NCI-H345 treated with DMSO at 0.1 percent for 48 hours (cell line): ENCODE measurements around the gene C12orf42.

ENCODE experiments used
- DNase-seq: peaks from one replicate; lab custom pipeline; 2025; ENCODE audit not compliant: unreplicated experiment; lab: John Stamatoyannopoulos, UW

C12orf42 gene

DNA sequence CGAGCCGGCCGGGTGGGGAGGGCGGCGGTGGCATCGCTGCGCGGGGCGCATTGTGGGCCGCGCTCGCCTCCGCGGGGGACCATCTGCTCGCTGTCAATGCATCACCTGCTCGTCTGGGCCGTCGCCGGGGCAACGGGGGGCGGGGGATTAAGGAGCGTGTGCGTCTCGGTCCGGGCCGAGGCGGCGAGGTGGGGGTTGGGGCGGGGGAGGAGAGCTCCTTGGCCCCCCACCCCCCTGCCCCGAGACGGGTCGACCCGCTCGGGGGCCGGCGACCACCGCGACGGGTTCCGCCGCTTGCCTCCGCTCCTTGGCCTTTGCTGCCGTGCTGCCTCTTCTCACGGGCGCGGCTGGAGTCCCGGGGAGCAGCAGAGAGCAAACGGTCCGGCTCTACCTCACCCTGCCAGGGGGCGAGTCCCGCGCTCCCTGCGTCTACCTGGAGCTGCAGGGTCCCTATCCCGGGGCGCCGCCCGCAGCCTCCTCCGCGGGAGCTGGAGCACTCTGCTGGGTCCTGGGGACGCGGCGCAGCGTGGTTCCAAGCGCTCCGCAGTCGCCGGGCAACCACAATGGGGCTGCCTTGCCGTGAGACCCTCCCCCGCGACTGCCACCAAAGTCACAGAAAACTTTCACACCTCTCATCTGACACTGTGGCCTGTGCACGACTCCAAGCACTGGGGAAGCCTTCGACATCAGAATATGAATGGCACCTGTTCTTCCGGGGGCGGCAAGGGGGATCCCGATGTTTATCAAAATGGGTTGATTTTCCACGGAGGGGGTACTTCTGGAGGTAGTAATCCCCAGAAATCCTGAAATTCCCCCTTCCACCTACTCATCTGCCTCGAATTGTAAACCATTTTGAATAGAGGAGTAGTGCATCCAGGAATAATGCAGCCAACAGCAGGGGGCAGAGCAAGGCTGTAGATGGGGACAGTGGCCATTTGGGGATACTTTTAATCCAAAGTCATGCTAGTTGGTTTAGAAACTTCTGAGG, at the start of gene C12orf42:
Gene C12orf42, minus strand, starts transcription at position 500 of the 988 bp plus-strand sequence. CDS start 17,542 bp downstream, outside the sequence.
- DNase-seq: peak; percentile 81

DNA sequence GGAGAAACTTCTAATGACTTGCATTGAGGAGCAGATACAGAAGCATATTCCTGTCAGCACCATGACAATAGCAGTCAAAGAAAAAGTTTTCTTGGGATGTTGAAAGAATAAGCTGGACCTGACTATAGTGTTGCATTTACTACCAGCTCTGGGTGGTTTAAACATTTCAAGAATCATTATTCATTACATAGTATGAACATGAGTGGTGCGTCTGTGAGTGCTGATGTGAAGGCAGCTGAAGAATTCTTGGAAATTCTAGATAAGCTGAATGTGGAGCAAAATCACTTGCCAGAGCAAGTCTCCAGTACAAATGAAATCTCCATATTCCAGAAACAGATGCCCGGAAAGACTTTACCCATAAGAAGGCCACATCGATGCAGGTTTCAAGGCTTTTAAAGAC, 46.3 kb upstream of the C12orf42 start:
- no peak for DNase-seq

DNA sequence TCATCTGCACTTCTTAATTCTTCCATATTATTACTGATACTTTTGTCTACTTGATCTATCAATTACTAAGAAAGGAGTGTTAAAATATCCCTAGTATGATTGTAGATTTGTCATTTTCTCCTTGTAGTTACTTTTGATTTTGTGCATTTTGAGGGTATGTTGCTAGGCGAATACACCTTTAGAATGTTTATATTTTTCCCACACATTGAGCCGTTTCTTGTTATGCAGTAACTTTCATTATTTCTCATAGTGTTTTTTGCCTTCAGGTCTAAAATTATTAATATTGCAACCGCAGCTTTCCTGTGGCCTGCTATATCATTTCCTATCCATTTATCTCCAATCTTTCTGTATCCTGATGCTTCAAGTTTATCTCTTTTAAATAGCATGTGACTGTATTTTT, 44.6 kb upstream of the C12orf42 start:
- no peak for DNase-seq

DNA sequence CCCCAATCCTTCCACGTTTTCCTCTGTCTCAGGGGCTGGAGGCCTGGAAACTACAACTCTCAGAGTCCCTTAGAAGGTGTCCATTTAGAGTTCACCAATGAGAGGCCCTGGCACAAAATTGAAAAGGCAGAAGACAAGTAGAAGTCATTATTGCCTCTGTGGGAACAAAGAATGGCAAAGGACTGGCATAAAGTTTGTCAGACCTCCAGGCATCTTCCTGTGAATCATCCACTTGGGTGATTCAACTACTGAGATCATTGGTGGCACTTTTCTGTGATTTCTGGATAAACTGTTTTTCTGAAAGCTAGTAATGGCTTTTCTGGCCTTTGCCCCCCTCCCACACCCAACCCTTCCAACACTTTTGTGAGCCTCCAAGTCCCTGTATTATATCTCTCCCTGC, 42.6 kb upstream of the C12orf42 start:
- DNase-seq: no peak

DNA sequence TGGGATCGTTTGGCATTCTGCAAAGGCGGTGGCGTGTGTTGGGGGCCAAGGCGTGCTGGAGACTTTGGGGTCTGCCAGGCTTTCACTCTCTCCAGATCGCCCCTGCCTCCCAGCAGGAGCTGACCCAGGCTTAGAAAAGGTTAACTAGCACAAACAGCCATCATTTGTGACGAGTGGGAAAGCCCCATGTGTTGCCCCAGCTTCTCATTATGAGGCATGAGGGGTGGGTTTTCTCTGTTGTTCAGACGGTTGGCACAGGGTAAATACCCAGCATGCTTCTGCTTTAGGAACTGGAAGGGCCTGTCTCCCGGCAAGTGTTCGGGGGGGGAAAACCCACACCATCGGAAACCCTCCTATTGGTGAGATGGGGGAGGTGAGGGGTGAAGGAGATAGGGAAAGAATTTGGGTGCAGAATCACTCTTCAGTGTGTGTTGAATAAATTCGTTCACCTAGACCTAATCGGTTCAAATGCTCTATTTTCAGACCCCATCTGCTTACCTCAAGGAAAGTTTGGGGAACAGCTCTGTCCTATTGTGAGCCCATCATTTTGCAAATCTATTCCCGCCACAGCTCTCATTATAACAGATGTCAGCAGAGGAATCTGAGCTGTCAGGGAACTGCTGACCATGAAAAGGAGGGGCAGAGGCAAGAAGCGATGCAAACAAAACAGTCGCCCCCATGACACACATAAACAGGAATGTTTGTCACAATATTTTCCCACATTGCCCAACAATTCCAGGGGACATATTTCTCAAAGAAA, 34.7 kb upstream of the C12orf42 start:
- no peak for DNase-seq

DNA sequence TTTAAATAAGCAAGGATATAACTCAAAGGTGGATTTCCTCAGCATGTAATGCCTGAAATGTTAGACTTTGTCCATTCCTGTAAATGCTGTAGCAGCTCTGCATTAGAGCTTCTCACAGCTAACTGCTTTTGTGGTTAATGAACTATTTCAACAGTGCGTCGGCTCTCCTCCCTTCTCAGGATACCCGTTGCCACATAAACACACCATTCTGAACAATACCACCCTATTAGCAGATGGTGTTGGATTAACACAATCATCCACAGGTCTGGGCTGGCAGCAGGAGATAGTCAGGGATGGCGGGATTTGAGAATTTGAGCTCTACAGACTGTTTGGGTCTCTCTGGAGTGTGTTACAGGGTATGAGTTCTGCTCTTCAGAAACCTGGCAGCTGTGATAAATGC, 33.5 kb upstream of the C12orf42 start:
- no peak for DNase-seq

DNA sequence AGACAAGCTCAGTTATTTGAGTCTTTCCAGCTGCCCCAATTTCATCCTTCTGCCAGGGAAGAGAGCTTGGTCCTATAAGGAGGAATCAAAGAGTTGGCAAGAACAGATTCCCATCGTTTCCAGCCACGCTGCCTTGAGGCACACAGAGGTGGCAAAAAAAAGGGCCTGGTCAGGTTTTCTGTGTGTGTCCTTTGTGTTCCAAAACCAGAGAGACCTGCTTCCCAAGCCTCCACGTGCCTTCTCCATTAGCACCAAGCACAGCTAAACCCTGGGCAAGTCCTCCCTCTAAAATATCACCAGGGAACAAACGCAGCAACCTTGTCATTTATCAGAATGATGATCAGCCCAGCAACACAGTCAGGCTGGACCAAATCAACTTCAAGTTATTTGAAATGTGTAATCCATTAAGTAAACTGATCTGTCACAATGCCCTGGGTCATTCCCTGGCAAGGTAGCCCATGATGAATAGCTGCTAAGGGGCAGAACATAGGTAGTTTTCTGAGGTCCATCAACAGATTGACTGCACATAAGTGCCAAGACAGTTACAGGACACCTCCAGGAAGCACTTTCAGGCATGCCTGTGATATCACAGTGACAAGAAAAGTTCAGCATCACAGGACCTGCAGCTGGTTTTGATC, 28.6 kb upstream of the C12orf42 start:
- DNase-seq: no peak

DNA sequence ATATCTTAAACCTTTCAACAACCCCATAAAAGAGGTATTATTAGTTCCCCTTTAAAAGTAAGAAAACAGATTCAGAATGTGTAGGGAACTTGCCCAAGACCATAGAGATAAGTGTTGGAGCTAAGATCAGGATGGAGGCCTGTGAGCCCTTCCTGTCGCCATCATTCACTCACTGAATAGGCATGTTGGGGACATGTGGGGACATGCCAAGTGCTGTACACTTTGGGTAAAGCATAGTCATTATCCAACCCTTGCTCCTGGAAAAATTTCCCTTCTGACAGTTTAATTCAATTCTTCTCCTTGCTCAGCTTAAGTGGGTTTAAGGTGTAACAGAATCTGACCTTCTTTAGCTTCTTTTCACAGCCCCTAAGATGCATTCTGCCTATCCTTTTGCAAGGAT, 28.0 kb upstream of the C12orf42 start:
- DNase-seq: no peak

DNA sequence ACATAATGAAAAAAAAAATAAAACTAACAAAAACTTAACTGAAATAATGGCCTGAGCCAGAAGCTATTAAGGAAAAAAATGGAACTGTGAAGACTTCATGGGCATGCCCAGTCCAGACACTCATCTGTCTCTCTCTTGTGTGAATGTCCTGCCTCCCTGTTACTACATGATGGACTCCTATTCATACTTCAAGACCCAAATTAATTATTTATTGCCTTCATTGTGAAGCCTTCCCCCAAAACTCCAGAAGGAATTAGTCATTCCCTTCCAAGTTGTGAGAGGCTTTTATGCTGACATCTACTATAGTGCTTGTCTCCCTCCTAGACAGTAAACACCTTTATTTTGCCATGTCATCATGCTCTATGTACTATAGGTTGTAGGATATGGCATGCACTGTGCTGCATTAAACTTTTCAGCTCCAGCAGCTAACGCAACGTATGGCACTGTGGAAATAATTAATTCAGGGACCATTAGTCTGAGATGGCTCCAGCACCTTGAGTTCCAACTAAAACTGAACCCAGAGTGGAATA, 25.0 kb upstream of the C12orf42 start:
- no peak for DNase-seq

DNA sequence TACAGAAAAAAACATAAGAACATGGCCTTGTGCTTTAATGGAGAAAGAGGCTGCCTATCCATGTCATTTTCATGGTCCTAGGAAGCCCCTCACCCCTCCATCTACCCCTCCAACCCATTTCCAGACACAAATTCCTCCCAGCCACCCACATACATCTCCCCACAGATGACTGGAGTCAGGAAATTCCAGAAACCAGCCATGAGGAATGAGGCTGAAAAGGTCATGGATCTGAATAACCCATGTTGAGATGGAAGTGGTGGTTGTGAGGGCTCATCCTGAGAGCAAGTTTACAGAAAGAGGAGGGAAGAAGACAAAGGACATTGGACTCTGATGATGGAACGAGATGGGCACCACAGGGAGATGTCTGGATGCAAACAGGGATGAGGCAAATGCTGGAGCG, 23.9 kb upstream of the C12orf42 start:
- DNase-seq: no peak

DNA sequence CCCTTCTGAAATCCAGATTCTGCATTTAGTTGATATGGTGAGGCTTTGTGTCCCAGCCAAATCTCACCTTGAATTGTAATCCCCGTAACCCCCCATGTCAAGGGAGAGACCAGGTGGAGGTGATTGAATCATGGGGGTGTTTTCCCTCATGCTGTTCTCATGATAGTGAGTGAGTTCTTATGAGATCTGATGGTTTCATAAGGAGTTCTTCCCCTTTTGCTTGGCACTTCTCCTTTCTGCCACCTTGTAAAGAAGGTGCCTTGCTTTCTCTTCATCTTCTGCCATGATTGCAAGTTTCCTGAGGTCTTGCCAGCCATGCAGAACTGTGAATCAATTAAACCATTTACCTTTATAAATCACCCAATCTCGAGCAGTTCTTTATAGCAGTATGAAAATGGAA, 23.1 kb upstream of the C12orf42 start:
- no peak for DNase-seq

DNA sequence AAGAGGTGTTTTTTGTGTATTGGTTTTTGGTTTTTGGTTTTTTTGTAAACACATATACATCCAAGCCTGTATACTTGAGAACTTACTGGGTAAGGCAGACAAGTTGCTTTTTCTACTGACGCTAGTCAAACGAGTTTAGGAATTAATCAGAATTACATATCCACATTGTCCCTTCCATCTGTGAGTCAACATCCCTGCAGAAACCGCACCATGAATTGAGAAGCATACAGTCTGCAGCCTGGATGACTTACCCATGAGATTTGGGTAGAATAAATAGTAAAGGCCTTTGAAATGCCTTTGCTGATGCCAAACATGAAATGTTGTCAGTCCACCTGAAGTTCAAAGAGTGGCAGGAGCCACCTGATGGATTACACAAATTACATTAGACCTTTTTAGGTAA, 21.4 kb upstream of the C12orf42 start:
- DNase-seq: no peak

DNA sequence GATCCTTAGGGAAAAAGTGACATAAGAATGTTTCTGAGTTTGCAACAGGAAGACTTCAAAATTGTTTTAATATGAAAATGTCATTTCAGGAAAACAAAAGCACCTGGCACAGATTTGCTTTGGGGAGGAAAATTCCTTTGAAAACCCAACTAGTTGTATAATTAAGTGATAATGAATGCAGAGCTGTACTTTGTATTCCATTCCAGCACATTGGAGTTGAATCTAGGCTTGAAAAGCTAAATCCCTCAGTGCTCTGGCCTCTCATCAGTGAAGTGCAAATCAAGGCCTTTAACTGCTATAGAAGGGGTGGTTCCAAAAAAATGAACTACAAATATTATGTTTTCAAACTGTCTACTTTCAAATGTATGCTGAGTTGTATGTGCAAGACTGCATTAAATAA, 19.6 kb upstream of the C12orf42 start:
- no peak for DNase-seq

DNA sequence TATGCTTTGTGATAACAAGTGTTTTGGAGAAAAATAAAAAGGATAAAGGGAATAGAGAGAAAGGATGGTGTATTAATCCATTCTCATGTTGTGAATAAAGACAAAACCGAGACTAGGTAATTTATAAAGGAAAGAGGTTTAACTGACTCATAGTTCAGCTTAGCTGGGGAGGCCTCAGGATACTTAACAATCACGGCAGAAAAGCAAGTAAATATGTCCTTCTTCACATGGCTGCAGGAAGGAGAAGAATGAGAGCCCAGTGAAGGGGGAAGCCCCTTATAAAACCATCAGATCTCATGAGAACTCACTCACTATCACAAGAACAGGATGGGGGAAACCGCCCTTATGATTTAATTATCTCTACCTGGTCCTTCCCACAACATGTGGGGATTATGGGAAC, 18.1 kb upstream of the C12orf42 start:
- DNase-seq: no peak

DNA sequence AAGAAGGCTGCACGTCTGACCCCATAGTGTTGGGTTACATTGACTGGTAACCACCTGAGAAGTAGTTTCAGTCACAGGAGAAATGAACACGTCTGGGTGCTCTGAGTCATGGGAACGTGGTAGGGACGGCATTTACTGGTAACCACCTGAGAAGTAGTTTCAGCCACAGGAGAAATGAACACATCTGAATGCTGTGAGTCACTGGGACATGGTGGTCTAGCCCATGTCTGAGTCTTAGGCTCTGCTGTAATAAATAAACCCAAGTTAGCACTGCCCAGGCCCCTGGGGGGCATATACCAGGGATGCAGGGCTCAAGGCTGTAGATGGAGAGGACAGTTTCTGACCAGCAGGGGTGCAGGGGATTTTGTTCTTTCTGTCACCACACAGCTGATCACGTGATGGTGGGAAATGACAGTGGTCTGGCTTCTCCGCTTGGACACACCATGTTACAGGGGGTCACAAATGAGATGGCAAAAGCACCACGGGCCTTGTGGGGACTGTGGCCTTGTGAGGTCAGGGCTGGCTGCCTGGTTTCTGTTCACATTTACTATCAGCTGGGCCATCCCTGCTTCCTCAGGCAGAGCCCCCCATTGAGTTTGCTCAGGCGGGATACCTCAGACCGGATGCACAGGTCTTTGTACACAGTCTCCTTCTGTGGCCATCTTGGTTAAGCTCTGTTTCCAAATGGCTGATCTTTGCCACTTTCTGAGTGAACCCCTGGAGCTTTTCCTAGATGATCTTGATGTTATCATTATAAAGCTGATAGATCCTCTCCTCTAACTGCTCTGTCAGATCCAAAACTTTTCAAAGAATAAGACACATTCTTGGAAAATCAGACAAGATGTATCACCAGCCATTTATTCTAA, 9.8 kb upstream of the C12orf42 start:
- DNase-seq: no peak

DNA sequence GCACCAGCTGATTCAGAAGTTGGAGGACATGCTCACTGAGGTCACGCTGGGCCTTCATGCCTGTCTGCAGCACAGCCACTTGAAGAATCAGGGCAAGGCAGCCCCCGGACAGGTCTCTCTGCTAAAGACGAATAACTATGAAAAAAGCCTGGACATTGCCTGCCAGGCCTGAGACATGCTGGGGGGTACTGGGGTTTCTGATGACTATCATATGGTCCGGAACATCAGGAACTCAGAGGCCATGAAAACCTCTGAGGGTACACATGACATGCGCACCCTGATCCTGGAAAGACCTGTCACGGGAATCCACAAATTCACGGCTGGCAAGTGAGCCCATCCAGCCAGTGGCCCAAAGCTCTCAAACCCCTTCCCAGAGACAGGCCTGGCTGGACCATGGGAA, 8.8 kb upstream of the C12orf42 start:
- no peak for DNase-seq

DNA sequence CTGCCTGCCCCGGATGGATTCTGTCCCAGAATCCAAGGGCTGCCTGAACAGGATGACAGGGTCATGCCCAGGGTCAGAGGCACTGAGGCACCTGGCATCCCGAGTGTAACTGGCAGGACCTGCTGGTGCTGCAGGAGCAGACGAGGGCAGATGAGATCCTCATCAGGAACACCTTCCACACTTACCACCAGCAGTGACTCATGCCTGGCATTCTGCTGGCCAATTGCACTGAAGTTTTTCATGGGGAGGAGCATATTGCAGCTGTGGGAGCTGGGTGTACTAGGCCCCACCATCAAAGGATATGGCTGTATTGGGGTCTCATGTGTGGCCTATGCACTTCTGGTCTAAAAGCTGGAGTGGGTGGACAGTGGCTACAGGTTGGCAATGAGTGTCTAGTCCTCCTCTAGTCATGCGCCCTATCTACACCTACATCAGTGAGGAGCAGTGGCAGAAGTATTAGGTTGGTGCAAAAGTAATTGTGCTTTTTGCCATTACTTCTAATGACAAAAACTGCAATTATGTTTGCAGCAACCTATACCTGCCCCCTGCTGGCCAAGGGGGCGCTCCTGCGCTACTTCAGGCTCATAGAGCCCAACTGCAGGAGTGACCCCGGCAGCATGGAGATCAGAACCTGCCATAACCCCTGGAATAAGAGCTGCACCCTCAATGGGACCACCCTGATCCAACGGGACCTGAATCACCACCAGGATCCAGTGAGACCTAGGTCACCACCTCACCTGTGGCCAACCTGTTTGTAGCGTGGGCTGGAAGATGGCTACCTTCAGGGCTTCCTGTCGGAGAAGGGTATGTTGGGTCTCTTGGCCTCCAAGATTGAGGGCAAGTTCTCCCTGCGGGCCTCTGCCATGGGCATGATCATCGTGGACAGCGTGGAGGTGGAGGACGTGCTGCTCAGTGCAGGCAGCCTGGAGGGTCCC, 8.0 kb upstream of the C12orf42 start:
- DNase-seq: no peak

DNA sequence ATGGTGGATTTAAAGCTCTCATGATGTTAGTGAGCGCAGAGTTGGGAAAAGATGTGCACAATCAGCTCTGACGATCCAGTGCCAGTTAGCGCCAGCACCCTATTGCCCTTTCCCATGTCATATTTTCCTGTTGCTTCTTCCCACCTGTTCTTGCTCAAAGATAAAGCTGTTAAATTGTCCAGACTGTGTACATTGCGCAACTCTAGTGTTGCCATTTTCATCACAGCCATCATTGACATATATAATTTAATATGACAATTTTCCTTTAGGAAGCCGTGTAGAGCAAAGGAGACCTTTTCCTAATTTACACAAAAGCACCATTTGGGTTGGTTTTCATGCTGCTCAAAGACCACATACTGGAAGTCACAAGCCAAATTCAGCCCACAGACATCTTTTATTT, 5.7 kb upstream of the C12orf42 start:
- DNase-seq: no peak

DNA sequence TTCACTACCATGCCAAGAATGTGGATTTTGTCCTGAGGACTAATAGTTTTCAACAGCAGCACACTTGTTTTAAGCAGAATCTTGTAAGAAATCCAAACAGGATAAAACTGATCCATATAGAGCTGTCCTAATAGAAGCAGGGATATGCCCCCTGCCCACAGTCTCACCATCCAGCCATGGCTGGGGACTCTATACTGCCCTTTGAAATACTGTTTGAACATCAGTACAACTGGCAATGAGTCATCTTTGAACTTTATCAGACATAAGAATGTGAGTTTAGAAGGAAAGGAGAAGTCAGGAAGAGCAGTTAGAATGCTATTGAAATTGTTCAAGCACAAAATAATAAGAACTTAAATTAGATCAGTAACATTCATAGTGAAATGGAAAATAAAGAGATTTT, 3.8 kb upstream of the C12orf42 start:
- no peak for DNase-seq
